Osteocyte (in vitro differentiated cells): ENCODE results near the gene PARP14. TPM values are rescaled to one million over a fixed set of nuclear protein-coding genes. Genes with fewer than 3 reads are reported as not detected.

Experiments used
- DNase-seq: peaks from one replicate; pipeline ENCODE4 v3.0.0; 2021; ENCODE audit warnings: mixed read lengths; ENCODE audit not compliant: unreplicated experiment; ENCODE audit errors: extremely low spot score
- H3K27ac Mint-ChIP-seq: one replicate; pipeline ENCODE4 v1.8.0; 2021; ENCODE audit warnings: mild to moderate bottlenecking, mixed read lengths; ENCODE audit not compliant: unreplicated experiment
- H3K27me3 Mint-ChIP-seq: one replicate; pipeline ENCODE4 v1.8.0; 2021; ENCODE audit warnings: mixed read lengths; ENCODE audit not compliant: unreplicated experiment
- H3K36me3 Mint-ChIP-seq: one replicate; pipeline ENCODE4 v1.8.0; 2021; ENCODE audit warnings: mixed read lengths; ENCODE audit not compliant: unreplicated experiment
- H3K4me1 Mint-ChIP-seq: one replicate; pipeline ENCODE4 v1.8.0; 2021; ENCODE audit warnings: mixed read lengths; ENCODE audit not compliant: unreplicated experiment
- H3K4me3 Mint-ChIP-seq: one replicate; pipeline ENCODE4 v1.8.0; 2021; ENCODE audit warnings: mild to moderate bottlenecking, moderate library complexity, mixed read lengths; ENCODE audit not compliant: unreplicated experiment
- H3K9me3 Mint-ChIP-seq: one replicate; pipeline ENCODE4 v1.8.0; 2021; ENCODE audit warnings: mixed read lengths; ENCODE audit not compliant: unreplicated experiment
- CTCF ChIP-seq: fragments of 200-600 bp; sonication (generic); IDR thresholded peaks from 2 replicates; pipeline ENCODE4 v1.5.0; 2021; ENCODE audit warnings: antibody characterized with exemption, mild to moderate bottlenecking, moderate library complexity
- total RNA-seq: library from RNA; stranded (reverse); gene quantifications from 2 replicates; pipeline ENCODE4 v1.2.1, GENCODE V29; 2021

The PARP14 gene
- total RNA-seq, 1 donor from 2014 or later: 48.1 TPM

- DNase-seq: no peak
- H3K36me3 Mint-ChIP-seq: peaks cover 13% of the 10 kb centered on the region
- H3K9me3 Mint-ChIP-seq: no peaks in the 10 kb centered on the region
- no peak overlapping the region for H3K4me3 Mint-ChIP-seq
- H3K27me3 Mint-ChIP-seq: no peaks in the 10 kb centered on the region
- H3K27ac Mint-ChIP-seq: no peak overlapping the region
- no peak for TF ChIP-seq CTCF
- H3K4me1 Mint-ChIP-seq: peaks cover 5% of the 10 kb centered on the region
These were observed 78.4 kb downstream of the PARP14 start for GRCh38 chr3:122758877-122759560.

GRCh38 chr3:122760453-122761271 lies 80.0 kb downstream of the PARP14 start:
- Mint-ChIP-seq H3K27me3 (no peaks in the 10 kb centered on the region), H3K27ac (no peak overlapping the region), H3K4me1 (peaks cover 5% of the 10 kb centered on the region), H3K4me3 (no peak overlapping the region), H3K9me3 (no peaks in the 10 kb centered on the region), H3K36me3 (peaks cover 8% of the 10 kb centered on the region)
- DNase-seq: no peak
- TF ChIP-seq CTCF: no peak

- no peaks in the 10 kb centered on the region for H3K27me3 Mint-ChIP-seq
- H3K4me1 Mint-ChIP-seq: peaks cover 6% of the 10 kb centered on the region
- no peak for DNase-seq
- TF ChIP-seq CTCF: no peak
- peaks cover 24% of the 10 kb centered on the region for H3K36me3 Mint-ChIP-seq
- no peak overlapping the region for H3K4me3 Mint-ChIP-seq
- H3K9me3 Mint-ChIP-seq: no peaks in the 10 kb centered on the region
- H3K27ac Mint-ChIP-seq: no peak overlapping the region
These were observed 85.8 kb downstream of the PARP14 start for GRCh38 chr3:122766430-122766829.

GRCh38 chr3:122767540-122768372 lies 87.1 kb downstream of the PARP14 start:
- H3K4me1 Mint-ChIP-seq: peaks cover 6% of the 10 kb centered on the region
- no peak for DNase-seq
- no peaks in the 10 kb centered on the region for H3K27me3 Mint-ChIP-seq
- H3K9me3 Mint-ChIP-seq: no peaks in the 10 kb centered on the region
- no peak for TF ChIP-seq CTCF
- H3K27ac Mint-ChIP-seq: no peak overlapping the region
- peaks cover 21% of the 10 kb centered on the region for H3K36me3 Mint-ChIP-seq
- no peak overlapping the region for H3K4me3 Mint-ChIP-seq
